Panc1 (cell line): ENCODE results near the gene CYP2C18.

Experiments
- CTCF ChIP-seq: fragments of 450-650 bp; IDR thresholded peaks from 2 replicates; pipeline ENCODE4 v1.5.1; 2017; ENCODE audit warnings: mild to moderate bottlenecking
- POLR2AphosphoS5 ChIP-seq: IDR thresholded peaks from 2 replicates; pipeline ENCODE4 v1.6.1; 2012; ENCODE audit warnings: mild to moderate bottlenecking, low read depth, low read length, moderate library complexity

- TF ChIP-seq CTCF (no peak), POLR2AphosphoS5 (no peak)
Observed at GRCh38 chr10:94641480-94641879, 42.0 kb upstream of the CYP2C18 start.
